ENCODE measurements around the gene ATG7.

Gene ATG7

GRCh38 chr3:11544412-11545181 lies 272.4 kb downstream of the ATG7 start:
- H3K4me3 ChIP-seq (ENCODE audit: low read length), result no peak overlapping the region
- TF ChIP-seq EZH2phosphoT487 (IDR thresholded peaks at IDR 0.05; ENCODE audit: low read length) (no peak), EZH2 (optimal IDR thresholded peaks at IDR 0.05; ENCODE audit: low read depth, low read length) (no peak), CTCF (IDR thresholded peaks at IDR 0.05; ENCODE audit: low read length) (no peak)
- H4K20me1 ChIP-seq (ENCODE audit: insufficient read depth, low read length), result no peaks in the 10 kb centered on the region
- H3K9me3 ChIP-seq (replicated peaks; ENCODE audit: insufficient read depth, low read length), result no peaks in the 10 kb centered on the region
- no peak for DNase-seq
- no peaks in the 10 kb centered on the region for H3F3A ChIP-seq (ENCODE audit: insufficient read depth, low read length)
- no peaks in the 10 kb centered on the region for H3K4me1 ChIP-seq (ENCODE audit: low read length)
- H3K4me2 ChIP-seq (ENCODE audit: low read depth, low read length), result no peak overlapping the region
- no peaks in the 10 kb centered on the region for H3K36me3 ChIP-seq (replicated peaks; ENCODE audit: insufficient read depth, low read length)
- no peaks in the 10 kb centered on the region for H3K9me2 ChIP-seq (replicated peaks; ENCODE audit: insufficient read depth, low read length)
- H3K79me2 ChIP-seq (ENCODE audit: low read length), result no peaks in the 10 kb centered on the region
- H3K9ac ChIP-seq (ENCODE audit: low read length), result no peak overlapping the region
- no peak overlapping the region for H3K27ac ChIP-seq (ENCODE audit: low read length)
- no peaks in the 10 kb centered on the region for H3K27me3 ChIP-seq (replicated peaks; ENCODE audit: insufficient read depth, low read length)
- no peak overlapping the region for H2AFZ ChIP-seq (ENCODE audit: low read length)

GRCh38 chr3:11545186-11545851 lies 273.1 kb downstream of the ATG7 start:
- Histone ChIP-seq H4K20me1 (ENCODE audit: insufficient read depth, low read length) (no peaks in the 10 kb centered on the region), H3K79me2 (ENCODE audit: low read length) (no peaks in the 10 kb centered on the region), H3K9ac (ENCODE audit: low read length) (no peak overlapping the region), H3K9me3 (replicated peaks; ENCODE audit: insufficient read depth, low read length) (no peaks in the 10 kb centered on the region), H2AFZ (ENCODE audit: low read length) (no peak overlapping the region), H3K4me1 (ENCODE audit: low read length) (no peaks in the 10 kb centered on the region), H3K4me3 (ENCODE audit: low read length) (no peak overlapping the region), H3K36me3 (replicated peaks; ENCODE audit: insufficient read depth, low read length) (no peaks in the 10 kb centered on the region), H3K27ac (ENCODE audit: low read length) (no peak overlapping the region), H3K9me2 (replicated peaks; ENCODE audit: insufficient read depth, low read length) (no peaks in the 10 kb centered on the region), H3K27me3 (replicated peaks; ENCODE audit: insufficient read depth, low read length) (no peaks in the 10 kb centered on the region), H3K4me2 (ENCODE audit: low read depth, low read length) (no peak overlapping the region), H3F3A (ENCODE audit: insufficient read depth, low read length) (no peaks in the 10 kb centered on the region)
- TF ChIP-seq EZH2phosphoT487 (IDR thresholded peaks at IDR 0.05; ENCODE audit: low read length) (no peak), EZH2 (optimal IDR thresholded peaks at IDR 0.05; ENCODE audit: low read depth, low read length) (no peak), CTCF (IDR thresholded peaks at IDR 0.05; ENCODE audit: low read length) (no peak)
- DNase-seq, result no peak

GRCh38 chr3:11546657-11547302 lies 274.6 kb downstream of the ATG7 start:
- H3K4me3 ChIP-seq (ENCODE audit: low read length), result no peak overlapping the region
- no peaks in the 10 kb centered on the region for H3K9me3 ChIP-seq (replicated peaks; ENCODE audit: insufficient read depth, low read length)
- no peak for DNase-seq
- no peak overlapping the region for H3K4me2 ChIP-seq (ENCODE audit: low read depth, low read length)
- no peak overlapping the region for H3K9ac ChIP-seq (ENCODE audit: low read length)
- H3K27ac ChIP-seq (ENCODE audit: low read length), result no peak overlapping the region
- H3K79me2 ChIP-seq (ENCODE audit: low read length), result no peaks in the 10 kb centered on the region
- H3K9me2 ChIP-seq (replicated peaks; ENCODE audit: insufficient read depth, low read length), result no peaks in the 10 kb centered on the region
- no peaks in the 10 kb centered on the region for H3F3A ChIP-seq (ENCODE audit: insufficient read depth, low read length)
- H3K36me3 ChIP-seq (replicated peaks; ENCODE audit: insufficient read depth, low read length), result no peaks in the 10 kb centered on the region
- H4K20me1 ChIP-seq (ENCODE audit: insufficient read depth, low read length), result no peaks in the 10 kb centered on the region
- H3K27me3 ChIP-seq (replicated peaks; ENCODE audit: insufficient read depth, low read length), result no peaks in the 10 kb centered on the region
- TF ChIP-seq EZH2phosphoT487 (IDR thresholded peaks at IDR 0.05; ENCODE audit: low read length), result no peak
- no peak overlapping the region for H2AFZ ChIP-seq (ENCODE audit: low read length)
- no peaks in the 10 kb centered on the region for H3K4me1 ChIP-seq (ENCODE audit: low read length)

Data from MM.1S (cell line).